HepG2 (cell line): Measurements from ENCODE around the gene RAB30. TPM values are rescaled to one million over a fixed set of nuclear protein-coding genes. Genes with fewer than 3 reads are reported as not detected.

Experiments used
- ATAC-seq: fragments of 200-7000 bp; cut with Tn5 transposase; 3 replicates; pipeline ENCODE4 v1.9.1; 2020; ENCODE audit warnings: mild to moderate bottlenecking, moderate library complexity
- BruUV-seq: library from RNA; stranded (reverse); fragments of 400-500 nt; replicated peaks from 2 replicates; lab custom pipeline; 2021; lab: Mats Ljungman, UMichigan
- CTCF ChIA-PET: fragments of 300-600 bp; formaldehyde crosslinking; extraction: SDS; loops from one replicate; lab custom pipeline; 2021; ENCODE audit warnings: low total read pairs, inconsistent platforms, low intra/inter-chr PET ratio; lab: Yijun Ruan, JAX
- POLR2A ChIA-PET: fragments of 350-600 bp; sonication (Branson Sonifier 250); formaldehyde crosslinking; loops from one replicate; lab custom pipeline; 2020; ENCODE audit warnings: antibody characterized with exemption, inconsistent platforms; lab: Yijun Ruan, JAX
- DNase-seq: peaks from one replicate; pipeline ENCODE4 v3.0.0-alpha.2; 2015; ENCODE audit warnings: low spot score
- FAIRE-seq: peaks from 3 replicates; lab custom pipeline; 2011; peaks lifted over from hg19 to GRCh38; lab: Jason Lieb, UNC
- H2AFZ ChIP-seq: one replicate; pipeline ENCODE4 v1.6.1; 2011; ENCODE audit warnings: low read length, inconsistent platforms
- H3K27ac ChIP-seq: fragments of 300-600 bp; 3 replicates; pipeline ENCODE4 v1.8.0; 2011; ENCODE audit warnings: mixed run types, mild to moderate bottlenecking, mixed read lengths, low read length, inconsistent platforms; ENCODE audit not compliant: insufficient read depth; ENCODE audit errors: extremely low read length
- H3K27me3 ChIP-seq, 2 experiments: fragments of 200-600 bp in 1 of 2; 2 replicates in 1 of 2; 3 replicates in 1 of 2; pipeline versions ENCODE4 v1.6.0 to v1.8.0; 2011; ENCODE audit warnings: low read length in 2 of 2, mild to moderate bottlenecking in 2 of 2, moderate library complexity in 2 of 2, inconsistent platforms in 1 of 2; ENCODE audit not compliant: insufficient read depth in 2 of 2, control insufficient read depth in 1 of 2
- H3K36me3 ChIP-seq, 2 experiments: fragments of 200-600 bp in 1 of 2; replicated peaks in 1 of 2; 2 replicates in 1 of 2; 3 replicates in 1 of 2; pipeline versions ENCODE4 v1.5.1 to v1.8.0; 2011; ENCODE audit warnings: low read length in 2 of 2, inconsistent platforms in 1 of 2; ENCODE audit not compliant: insufficient read depth in 2 of 2, control insufficient read depth in 1 of 2
- H3K4me1 ChIP-seq: 2 replicates; pipeline ENCODE4 v1.5.1; 2012; ENCODE audit warnings: low read length, inconsistent platforms; ENCODE audit not compliant: insufficient read depth
- H3K4me2 ChIP-seq: 2 replicates; pipeline ENCODE4 v1.6.0; 2011; ENCODE audit warnings: low read depth, low read length, inconsistent platforms
- H3K4me3 ChIP-seq, 3 experiments: fragments of 200-600 bp in 1 of 3; sonication (generic), shearing (Covaris generic) in 1 of 3; replicated peaks in 1 of 3; 2 replicates each; pipeline ENCODE4 v1.5.1; 2011 to 2016; ENCODE audit warnings: low read length in 3 of 3, inconsistent platforms in 2 of 3, low read depth in 2 of 3, mild to moderate bottlenecking in 2 of 3, control low read depth in 1 of 3, mixed read lengths in 1 of 3; ENCODE audit not compliant: insufficient read depth in 1 of 3
- H3K79me2 ChIP-seq: one replicate; pipeline ENCODE4 v1.6.1; 2011; ENCODE audit warnings: low read length, inconsistent platforms; ENCODE audit not compliant: insufficient read depth
- H3K9ac ChIP-seq: 2 replicates; pipeline ENCODE4 v1.6.0; 2011; ENCODE audit warnings: mild to moderate bottlenecking, low read depth, low read length, inconsistent platforms; ENCODE audit not compliant: insufficient read depth
- H3K9me3 ChIP-seq: 2 replicates; pipeline ENCODE4 v1.5.1; 2012; ENCODE audit warnings: mild to moderate bottlenecking, low read length
- H4K20me1 ChIP-seq: 2 replicates; pipeline ENCODE4 v1.6.0; 2011; ENCODE audit warnings: inconsistent platforms, mild to moderate bottlenecking, low read length, moderate library complexity; ENCODE audit not compliant: insufficient read depth
- CTCF ChIP-seq: sonication (generic); formaldehyde crosslinking; IDR thresholded peaks from 2 replicates; pipeline ENCODE4 v1.5.0; 2020; ENCODE audit warnings: mild to moderate bottlenecking, missing genetic modification reagents, moderate library complexity
- HNF4A ChIP-seq: sonication (generic); formaldehyde crosslinking; IDR thresholded peaks from 2 replicates; pipeline ENCODE4 v1.4.0; 2020; ENCODE audit warnings: missing genetic modification reagents
- HNRNPUL1 ChIP-seq: fragments of 200-400 bp; formaldehyde crosslinking; IDR thresholded peaks from 2 replicates; pipeline ENCODE4 v1.6.1; 2017; ENCODE audit warnings: low read depth, mild to moderate bottlenecking, low read length, moderate library complexity
- LCORL ChIP-seq, 2 experiments: fragments of 450-650 bp in 1 of 2; sonication (generic) in 1 of 2; formaldehyde crosslinking in 1 of 2; IDR thresholded peaks; 2 replicates each; pipeline versions ENCODE4 v1.5.0 to v1.6.1; 2017 to 2020; ENCODE audit warnings: antibody characterized with exemption in 1 of 2, missing genetic modification reagents in 1 of 2
- MED1 ChIP-seq: sonication (generic); formaldehyde crosslinking; IDR thresholded peaks from 2 replicates; pipeline ENCODE4 v1.4.0; 2020; ENCODE audit warnings: missing genetic modification reagents
- NCOA2 ChIP-seq: sonication (generic); formaldehyde crosslinking; IDR thresholded peaks from 2 replicates; pipeline ENCODE4 v1.8.0; 2022; ENCODE audit warnings: inconsistent platforms
- RAD51 ChIP-seq: fragments of 450-650 bp; IDR thresholded peaks from 2 replicates; pipeline ENCODE4 v1.6.1; 2016; ENCODE audit warnings: borderline replicate concordance
- RXRA ChIP-seq: sonication (generic); formaldehyde crosslinking; IDR thresholded peaks from 2 replicates; pipeline ENCODE4 v1.5.1; 2020; ENCODE audit warnings: missing genetic modification reagents
- SOX6 ChIP-seq, 2 experiments: fragments of 450-650 bp in 1 of 2; sonication (generic) in 1 of 2; formaldehyde crosslinking in 1 of 2; IDR thresholded peaks; 2 replicates each; pipeline versions ENCODE4 v1.4.0 to v1.6.1; 2017 to 2020; ENCODE audit warnings: antibody characterized with exemption in 1 of 2, mild to moderate bottlenecking in 1 of 2, missing genetic modification reagents in 1 of 2
- TBX2 ChIP-seq: sonication (generic); formaldehyde crosslinking; IDR thresholded peaks from 2 replicates; pipeline ENCODE4 v1.5.0; 2020; ENCODE audit warnings: missing genetic modification reagents, mild to moderate bottlenecking, borderline replicate concordance
- ZNF121 ChIP-seq: sonication (generic); formaldehyde crosslinking; IDR thresholded peaks from 2 replicates; pipeline ENCODE4 v1.5.0; 2020; ENCODE audit warnings: mild to moderate bottlenecking, missing genetic modification reagents
- ZNF550 ChIP-seq: sonication (generic); formaldehyde crosslinking; IDR thresholded peaks from 2 replicates; pipeline ENCODE4 v1.4.0; 2020; ENCODE audit warnings: mild to moderate bottlenecking, missing genetic modification reagents, borderline replicate concordance
- WGBS: methylation state at CpG from one replicate; pipeline ENCODE4 v1.1.6; 2017; ENCODE audit warnings: low lambda C conversion rate; 5-methylcytosine and 5-hydroxymethylcytosine counted together
- in situ Hi-C: cut with HindIII; loops from 2 replicates; pipeline ENCODE4 v1.10.0; 2017; ENCODE audit warnings: low pct_unique_long_range_greater_than_20kb; ENCODE audit not compliant: extremely low pct_ligation_motif_present
- intact Hi-C: fragments of 100-400 bp; cut with micrococcal nuclease; formaldehyde crosslinking; loops from one replicate; pipeline ENCODE4 v1.10.0; 2022; ENCODE audit not compliant: unreplicated experiment
- polyA plus RNA-seq, 8 experiments: library from polyadenylated mRNA; depleted of rRNA in 3 of 8; stranded (reverse) in 7 of 8; unstranded in 1 of 8; fragments of >200 nt; fragmentation: Illumina TruSeq in 4 of 8; extraction: Trizol in 4 of 8; gene quantifications; 2 replicates each; pipeline versions ENCODE4 v1.2.1 to v1.2.3, GENCODE V29; 2011 to 2016; ENCODE audit warnings: low read depth in 4 of 8, missing spikeins in 1 of 8, mixed read lengths in 1 of 8; ENCODE audit not compliant: insufficient read depth in 1 of 8
- total RNA-seq, 5 experiments: library from RNA; depleted of rRNA; stranded (reverse); fragments of >200 nt; fragmentation: Illumina TruSeq; extraction: Trizol; gene quantifications; 2 replicates each; pipeline ENCODE4 v1.2.3, GENCODE V29; 2016; ENCODE audit warnings: low read depth in 1 of 5

RAB30 gene
- total and polyA plus RNA-seq, 2 of the 13 experiments (the other 11 are each of a cell fraction or from before 2014, with no cell fraction given) = 3.7 to 5.0 TPM

DNA sequence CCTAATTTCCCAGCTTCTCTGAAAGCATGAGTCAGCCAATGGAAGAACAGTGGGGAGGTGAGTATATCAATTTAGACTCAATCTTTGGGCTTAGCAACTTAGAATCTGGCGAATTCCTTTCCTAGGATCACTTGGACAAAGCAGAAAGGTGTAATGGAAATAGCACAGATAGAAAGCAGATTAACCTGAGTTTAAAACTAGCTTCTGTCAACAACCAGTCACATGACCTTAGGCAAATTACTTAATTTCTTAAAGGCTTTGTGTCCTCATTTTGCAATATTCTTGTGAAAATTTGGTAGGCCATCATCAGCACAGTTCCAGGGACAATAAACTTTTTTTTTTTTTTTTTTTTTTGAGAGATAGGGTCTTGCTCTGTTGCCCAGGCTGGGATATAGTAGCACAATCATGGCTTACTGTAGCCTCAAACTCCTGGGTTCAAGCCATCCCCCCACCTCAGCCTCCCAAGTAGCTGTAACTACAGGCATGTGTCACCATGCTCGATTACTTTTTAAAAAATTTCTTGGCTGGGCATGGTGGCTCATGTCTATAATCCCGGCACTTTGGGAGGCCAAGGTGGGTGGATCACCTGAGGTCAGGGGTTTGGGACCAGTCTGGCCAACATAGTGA, 44.4 kb upstream of the RAB30 start:
- no peaks in the 10 kb centered on the region for H4K20me1 ChIP-seq
- WGBS = 39% methylated on average over 3 of the region's 3 CpGs
- peak overlapping the region; percentile 47; the same call in 1 of the 2 replicates for H3K9ac ChIP-seq
- peak overlapping the region; percentile 18 to 51 (median 47); a peak in 5 of 6 replicates for H3K4me3 ChIP-seq
- ChIA-PET CTCF (no interaction called here), POLR2A (interaction anchor here (1.1 to 2.0 kb wide), 5 partner anchors 20 to 110 kb away, joined by 3 to 13 read pairs (median 6); partner anchors contain the start of genes PCF11 and RAB30)
- no peaks in the 10 kb centered on the region for H3K27me3 ChIP-seq
- ATAC-seq (peak; percentile 17), DNase-seq (no peak), FAIRE-seq (no peak)
- TF ChIP-seq ZNF121 (peak; percentile 72), NCOA2 (CRISPR knock-in tag) (no peak), HNRNPUL1 (no peak), RAD51 (peak; percentile 29; the same call in 1 of the 2 replicates)
- H3K4me1 ChIP-seq = peaks cover 52% of the 10 kb centered on the region
- no peaks in the 10 kb centered on the region for H3K79me2 ChIP-seq
- H3K27ac ChIP-seq = peak overlapping the region; percentile 27
- in situ Hi-C loops = no loop called here
- intact Hi-C loops = loop anchor here (5.0 kb wide), 1 partner anchor 44 kb away; the partner anchor contains the start of gene RAB30
- BruUV-seq = no TSS peak
- peak overlapping the region; percentile 83 for H2AFZ ChIP-seq
- H3K36me3 ChIP-seq = no peaks in the 10 kb centered on the region
- H3K9me3 ChIP-seq = no peaks in the 10 kb centered on the region
- peak overlapping the region; percentile 87 for H3K4me2 ChIP-seq

GRCh38 chr11:83115551-83115950, 43.9 kb upstream of the RAB30 start:
- ATAC-seq (peak; percentile 97), FAIRE-seq (peak; percentile 50), DNase-seq (peak; percentile 66)
- in situ Hi-C loops (no loop called here), intact Hi-C loops (loop anchor here (1.0 to 5.0 kb wide), 2 partner anchors 22 to 43 kb away; partner anchors contain the start of gene RAB30)
- Histone ChIP-seq H3K4me3 (peak overlapping the region; percentile 18 to 51 (median 47); a peak in 5 of 6 replicates), H4K20me1 (no peaks in the 10 kb centered on the region), H3K27me3 (no peaks in the 10 kb centered on the region), H3K4me2 (peak overlapping the region; percentile 87), H3K36me3 (no peaks in the 10 kb centered on the region), H3K27ac (peak overlapping the region; percentile 27), H3K4me1 (peaks cover 52% of the 10 kb centered on the region), H3K79me2 (no peaks in the 10 kb centered on the region), H3K9ac (peak overlapping the region; percentile 47; the same call in 1 of the 2 replicates), H2AFZ (peak overlapping the region; percentile 83), H3K9me3 (no peaks in the 10 kb centered on the region)
- no TSS peak for BruUV-seq
- CTCF ChIA-PET = no interaction called here
- POLR2A ChIA-PET = interaction anchor here (0.6 to 2.0 kb wide), 6 partner anchors 19 to 109 kb away, joined by 3 to 13 read pairs (median 4); partner anchors contain the start of genes PCF11 and RAB30
- WGBS = 0% methylated on average over 5 of the region's 5 CpGs
- TF ChIP-seq TBX2 (CRISPR knock-in tag) (peak; percentile 17; the same call in 1 of the 2 replicates), ZNF550 (CRISPR knock-in tag) (no peak), LCORL (IDR thresholded peaks at IDR 0.05) (no peak), LCORL (CRISPR knock-in tag; IDR thresholded peaks at IDR 0.05) (0 out of 2 replicates have a peak, but pooled peaks have one; percentile 20), HNF4A (CRISPR knock-in tag) (peak; percentile 50), RXRA (CRISPR knock-in tag) (no peak), CTCF (CRISPR knock-in tag) (peak; percentile 55), SOX6 (IDR thresholded peaks at IDR 0.05) (no peak), SOX6 (CRISPR knock-in tag; IDR thresholded peaks at IDR 0.05) (peak; percentile 32; the same call in 1 of the 2 replicates), MED1 (peak; percentile 44; the same call in 1 of the 2 replicates)
